HepG2 (cell line): Measurements from ENCODE around the gene SLC4A9. TPM values are rescaled to one million over a fixed set of nuclear protein-coding genes. Genes with fewer than 3 reads are reported as not detected.

ENCODE experiments used
- ATAC-seq: fragments of 200-7000 bp; cut with Tn5 transposase; 3 replicates; pipeline ENCODE4 v1.9.1; 2020; ENCODE audit warnings: mild to moderate bottlenecking, moderate library complexity
- BruUV-seq: library from RNA; stranded (reverse); fragments of 400-500 nt; replicated peaks from 2 replicates; lab custom pipeline; 2021; lab: Mats Ljungman, UMichigan
- CTCF ChIA-PET: fragments of 300-600 bp; formaldehyde crosslinking; extraction: SDS; loops from one replicate; lab custom pipeline; 2021; ENCODE audit warnings: low total read pairs, inconsistent platforms, low intra/inter-chr PET ratio; lab: Yijun Ruan, JAX
- POLR2A ChIA-PET: fragments of 350-600 bp; sonication (Branson Sonifier 250); formaldehyde crosslinking; loops from one replicate; lab custom pipeline; 2020; ENCODE audit warnings: antibody characterized with exemption, inconsistent platforms; lab: Yijun Ruan, JAX
- DNase-seq: peaks from one replicate; pipeline ENCODE4 v3.0.0-alpha.2; 2015; ENCODE audit warnings: low spot score
- FAIRE-seq: peaks from 3 replicates; lab custom pipeline; 2011; peaks lifted over from hg19 to GRCh38; lab: Jason Lieb, UNC
- H2AFZ ChIP-seq: one replicate; pipeline ENCODE4 v1.6.1; 2011; ENCODE audit warnings: low read length, inconsistent platforms
- H3K27ac ChIP-seq: fragments of 300-600 bp; 3 replicates; pipeline ENCODE4 v1.8.0; 2011; ENCODE audit warnings: mixed run types, mild to moderate bottlenecking, mixed read lengths, low read length, inconsistent platforms; ENCODE audit not compliant: insufficient read depth; ENCODE audit errors: extremely low read length
- H3K27me3 ChIP-seq, 2 experiments: fragments of 200-600 bp in 1 of 2; 2 replicates in 1 of 2; 3 replicates in 1 of 2; pipeline versions ENCODE4 v1.6.0 to v1.8.0; 2011; ENCODE audit warnings: low read length in 2 of 2, mild to moderate bottlenecking in 2 of 2, moderate library complexity in 2 of 2, inconsistent platforms in 1 of 2; ENCODE audit not compliant: insufficient read depth in 2 of 2, control insufficient read depth in 1 of 2
- H3K36me3 ChIP-seq, 2 experiments: fragments of 200-600 bp in 1 of 2; replicated peaks in 1 of 2; 2 replicates in 1 of 2; 3 replicates in 1 of 2; pipeline versions ENCODE4 v1.5.1 to v1.8.0; 2011; ENCODE audit warnings: low read length in 2 of 2, inconsistent platforms in 1 of 2; ENCODE audit not compliant: insufficient read depth in 2 of 2, control insufficient read depth in 1 of 2
- H3K4me1 ChIP-seq: 2 replicates; pipeline ENCODE4 v1.5.1; 2012; ENCODE audit warnings: low read length, inconsistent platforms; ENCODE audit not compliant: insufficient read depth
- H3K4me2 ChIP-seq: 2 replicates; pipeline ENCODE4 v1.6.0; 2011; ENCODE audit warnings: low read depth, low read length, inconsistent platforms
- H3K4me3 ChIP-seq, 3 experiments: fragments of 200-600 bp in 1 of 3; sonication (generic), shearing (Covaris generic) in 1 of 3; replicated peaks in 1 of 3; 2 replicates each; pipeline ENCODE4 v1.5.1; 2011 to 2016; ENCODE audit warnings: low read length in 3 of 3, inconsistent platforms in 2 of 3, low read depth in 2 of 3, mild to moderate bottlenecking in 2 of 3, control low read depth in 1 of 3, mixed read lengths in 1 of 3; ENCODE audit not compliant: insufficient read depth in 1 of 3
- H3K79me2 ChIP-seq: one replicate; pipeline ENCODE4 v1.6.1; 2011; ENCODE audit warnings: low read length, inconsistent platforms; ENCODE audit not compliant: insufficient read depth
- H3K9ac ChIP-seq: 2 replicates; pipeline ENCODE4 v1.6.0; 2011; ENCODE audit warnings: mild to moderate bottlenecking, low read depth, low read length, inconsistent platforms; ENCODE audit not compliant: insufficient read depth
- H3K9me3 ChIP-seq: 2 replicates; pipeline ENCODE4 v1.5.1; 2012; ENCODE audit warnings: mild to moderate bottlenecking, low read length
- H4K20me1 ChIP-seq: 2 replicates; pipeline ENCODE4 v1.6.0; 2011; ENCODE audit warnings: inconsistent platforms, mild to moderate bottlenecking, low read length, moderate library complexity; ENCODE audit not compliant: insufficient read depth
- ATF7-NPFF ChIP-seq: sonication (generic); formaldehyde crosslinking; IDR thresholded peaks from 2 replicates; pipeline ENCODE4 v1.8.1; 2023; ENCODE audit warnings: mild to moderate bottlenecking, low read depth, missing genetic modification reagents, moderate library complexity
- BATF2 ChIP-seq: sonication (generic); formaldehyde crosslinking; IDR thresholded peaks from 2 replicates; pipeline ENCODE4 v1.8.0; 2022; ENCODE audit warnings: mild to moderate bottlenecking, missing genetic modification reagents, moderate library complexity
- DNMT1 ChIP-seq: sonication (generic); formaldehyde crosslinking; IDR thresholded peaks from 2 replicates; pipeline ENCODE4 v1.5.1; 2020; ENCODE audit warnings: mild to moderate bottlenecking, missing genetic modification reagents
- HBP1 ChIP-seq: IDR thresholded peaks from 2 replicates; pipeline ENCODE4 v1.6.1; 2016; ENCODE audit warnings: low read depth, control low read depth
- HCFC1 ChIP-seq: fragments of 150-350 bp; IDR thresholded peaks from 2 replicates; pipeline ENCODE4 v1.6.1; 2014; ENCODE audit warnings: low read depth, low read length
- MXD1 ChIP-seq: sonication (generic); formaldehyde crosslinking; IDR thresholded peaks from 2 replicates; pipeline ENCODE4 v1.4.0; 2020; ENCODE audit warnings: mild to moderate bottlenecking, missing genetic modification reagents
- PHF21A ChIP-seq: sonication (generic); formaldehyde crosslinking; IDR thresholded peaks from 2 replicates; pipeline ENCODE4 v1.5.0; 2020; ENCODE audit warnings: mild to moderate bottlenecking, missing genetic modification reagents
- SUZ12 ChIP-seq: fragments of 150-350 bp; IDR thresholded peaks from 2 replicates; pipeline ENCODE4 v1.6.1; 2014; ENCODE audit warnings: low read depth, low read length
- ZNF335 ChIP-seq: sonication (generic); formaldehyde crosslinking; IDR thresholded peaks from 2 replicates; pipeline ENCODE4 v1.4.0; 2020; ENCODE audit warnings: missing genetic modification reagents
- ZNF431 ChIP-seq: sonication (generic); formaldehyde crosslinking; IDR thresholded peaks from 2 replicates; pipeline ENCODE4 v1.9.0; 2022; ENCODE audit warnings: missing genetic modification reagents, low read depth, mild to moderate bottlenecking, borderline replicate concordance
- WGBS: methylation state at CpG from one replicate; pipeline ENCODE4 v1.1.6; 2017; ENCODE audit warnings: low lambda C conversion rate; 5-methylcytosine and 5-hydroxymethylcytosine counted together
- in situ Hi-C: cut with HindIII; loops from 2 replicates; pipeline ENCODE4 v1.10.0; 2017; ENCODE audit warnings: low pct_unique_long_range_greater_than_20kb; ENCODE audit not compliant: extremely low pct_ligation_motif_present
- intact Hi-C: fragments of 100-400 bp; cut with micrococcal nuclease; formaldehyde crosslinking; loops from one replicate; pipeline ENCODE4 v1.10.0; 2022; ENCODE audit not compliant: unreplicated experiment
- polyA plus RNA-seq, 8 experiments: library from polyadenylated mRNA; depleted of rRNA in 3 of 8; stranded (reverse) in 7 of 8; unstranded in 1 of 8; fragments of >200 nt; fragmentation: Illumina TruSeq in 4 of 8; extraction: Trizol in 4 of 8; gene quantifications; 2 replicates each; pipeline versions ENCODE4 v1.2.1 to v1.2.3, GENCODE V29; 2011 to 2016; ENCODE audit warnings: low read depth in 4 of 8, missing spikeins in 1 of 8, mixed read lengths in 1 of 8; ENCODE audit not compliant: insufficient read depth in 1 of 8
- total RNA-seq, 5 experiments: library from RNA; depleted of rRNA; stranded (reverse); fragments of >200 nt; fragmentation: Illumina TruSeq; extraction: Trizol; gene quantifications; 2 replicates each; pipeline ENCODE4 v1.2.3, GENCODE V29; 2016; ENCODE audit warnings: low read depth in 1 of 5
- TF ChIP-seq, protein P1 (sequence below): sonication (generic); formaldehyde crosslinking; IDR thresholded peaks from 2 replicates; pipeline ENCODE4 v1.5.0; 2020; ENCODE audit warnings: mild to moderate bottlenecking, missing genetic modification reagents
- TF ChIP-seq, protein P2 (sequence below): sonication (generic); formaldehyde crosslinking; IDR thresholded peaks from 2 replicates; pipeline ENCODE4 v1.5.1; 2020; ENCODE audit warnings: missing genetic modification reagents, mild to moderate bottlenecking, borderline replicate concordance
- TF ChIP-seq, protein P3 (sequence below): sonication (generic); formaldehyde crosslinking; IDR thresholded peaks from 2 replicates; pipeline ENCODE4 v1.5.1; 2020; ENCODE audit warnings: missing genetic modification reagents, mild to moderate bottlenecking, borderline replicate concordance

Gene SLC4A9
- total and polyA plus RNA-seq, 2 of the 13 experiments (the other 11 are each of a cell fraction or from before 2014, with no cell fraction given) = not detected

DNA sequence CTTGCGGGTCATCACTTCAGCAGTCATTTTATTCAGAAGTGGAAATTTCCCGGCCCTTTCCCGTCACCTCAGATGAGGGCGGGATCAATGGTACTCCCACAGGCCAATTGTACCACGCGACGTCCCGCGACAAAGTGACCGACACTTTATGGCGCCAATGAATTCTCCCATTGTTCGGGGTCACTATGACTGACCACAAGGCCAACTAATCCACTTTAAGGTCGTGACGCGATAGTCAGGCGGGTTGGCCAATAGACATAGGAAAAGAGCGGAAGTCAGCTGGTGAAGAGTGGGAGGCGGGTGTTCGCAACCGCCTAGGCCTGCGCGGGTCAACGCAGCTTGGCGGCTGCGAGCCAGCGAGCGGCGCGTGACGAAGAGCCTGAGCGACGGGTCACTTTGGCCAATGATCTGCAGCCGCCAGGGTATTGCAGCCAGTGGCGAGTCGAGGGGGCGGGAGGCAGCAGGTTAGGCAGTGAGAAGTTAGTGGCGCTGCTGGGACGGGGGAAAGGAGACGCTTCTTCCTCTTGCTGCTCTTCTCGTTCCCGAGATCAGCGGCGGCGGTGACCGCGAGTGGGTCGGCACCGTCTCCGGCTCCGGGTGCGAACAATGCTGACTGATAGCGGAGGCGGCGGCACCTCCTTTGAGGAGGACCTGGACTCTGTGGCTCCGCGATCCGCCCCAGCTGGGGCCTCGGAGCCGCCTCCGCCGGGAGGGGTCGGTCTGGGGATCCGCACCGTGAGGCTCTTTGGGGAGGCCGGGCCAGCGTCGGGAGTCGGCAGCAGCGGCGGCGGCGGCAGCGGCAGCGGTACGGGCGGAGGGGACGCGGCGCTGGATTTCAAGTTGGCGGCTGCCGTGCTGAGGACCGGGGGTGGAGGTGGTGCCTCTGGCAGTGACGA lies 41.6 kb downstream of the SLC4A9 start, which contains the start of gene ANKHD1:
ANKHD1 (plus strand) TSS at position 472 of the 896 bp plus-strand sequence; CDS start at position 607, 135 bp downstream.
- peak within 1 kb of the TSS; percentile 88 for H2AFZ ChIP-seq
- peak; percentile 82 for ATAC-seq
- H3K9me3 ChIP-seq = no peaks in the 10 kb centered on the region
- ChIA-PET CTCF (no interaction called here), POLR2A (interaction anchor here (0.7 to 2.7 kb wide), 29 partner anchors 9 to 324 kb away, joined by 3 to 17 read pairs (median 5); partner anchors contain the start of genes EIF4EBP3, HARS1, HARS2 and HBEGF)
- H3K4me1 ChIP-seq = peaks cover 49% of the 10 kb centered on the region
- peaks cover 65% of the 10 kb centered on the region for H3K79me2 ChIP-seq
- no peaks in the 10 kb centered on the region; a peak in 1 of 5 replicates for H3K27me3 ChIP-seq
- H3K27ac ChIP-seq = peak within 1 kb of the TSS; percentile 97
- H3K4me3 ChIP-seq = peak within 1 kb of the TSS; percentile 80 to 97 (median 95)
- in situ Hi-C loops (no loop called here), intact Hi-C loops (loop anchor here (1.0 to 10.0 kb wide), 4 partner anchors 17 to 317 kb away; partner anchors contain the start of genes CYSTM1, IK and NDUFA2)
- peak; percentile 97 for FAIRE-seq
- peaks cover 38% of the 10 kb centered on the region for H4K20me1 ChIP-seq
- DNase-seq = peak; percentile 100
- peaks cover 0 to 2% of the 10 kb centered on the region in 2 experiments; a peak in 1 of 5 replicates for H3K36me3 ChIP-seq
- BruUV-seq = TSS peak; percentile 61
- H3K4me2 ChIP-seq = peak within 1 kb of the TSS; percentile 75
- peak within 1 kb of the TSS; percentile 98 for H3K9ac ChIP-seq
- WGBS = 1% methylated on average over 40 of the region's 83 CpGs
- TF ChIP-seq, protein P1, sequence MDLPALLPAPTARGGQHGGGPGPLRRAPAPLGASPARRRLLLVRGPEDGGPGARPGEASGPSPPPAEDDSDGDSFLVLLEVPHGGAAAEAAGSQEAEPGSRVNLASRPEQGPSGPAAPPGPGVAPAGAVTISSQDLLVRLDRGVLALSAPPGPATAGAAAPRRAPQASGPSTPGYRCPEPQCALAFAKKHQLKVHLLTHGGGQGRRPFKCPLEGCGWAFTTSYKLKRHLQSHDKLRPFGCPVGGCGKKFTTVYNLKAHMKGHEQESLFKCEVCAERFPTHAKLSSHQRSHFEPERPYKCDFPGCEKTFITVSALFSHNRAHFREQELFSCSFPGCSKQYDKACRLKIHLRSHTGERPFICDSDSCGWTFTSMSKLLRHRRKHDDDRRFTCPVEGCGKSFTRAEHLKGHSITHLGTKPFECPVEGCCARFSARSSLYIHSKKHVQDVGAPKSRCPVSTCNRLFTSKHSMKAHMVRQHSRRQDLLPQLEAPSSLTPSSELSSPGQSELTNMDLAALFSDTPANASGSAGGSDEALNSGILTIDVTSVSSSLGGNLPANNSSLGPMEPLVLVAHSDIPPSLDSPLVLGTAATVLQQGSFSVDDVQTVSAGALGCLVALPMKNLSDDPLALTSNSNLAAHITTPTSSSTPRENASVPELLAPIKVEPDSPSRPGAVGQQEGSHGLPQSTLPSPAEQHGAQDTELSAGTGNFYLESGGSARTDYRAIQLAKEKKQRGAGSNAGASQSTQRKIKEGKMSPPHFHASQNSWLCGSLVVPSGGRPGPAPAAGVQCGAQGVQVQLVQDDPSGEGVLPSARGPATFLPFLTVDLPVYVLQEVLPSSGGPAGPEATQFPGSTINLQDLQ (CRISPR knock-in tag) = peak; percentile 77; the same call in 1 of the 2 replicates
- TF ChIP-seq SUZ12 = no peak
- TF ChIP-seq ZNF335 (CRISPR knock-in tag) = 0 out of 2 replicates have a peak, but pooled peaks have one; percentile 47
- TF ChIP-seq, protein P2, sequence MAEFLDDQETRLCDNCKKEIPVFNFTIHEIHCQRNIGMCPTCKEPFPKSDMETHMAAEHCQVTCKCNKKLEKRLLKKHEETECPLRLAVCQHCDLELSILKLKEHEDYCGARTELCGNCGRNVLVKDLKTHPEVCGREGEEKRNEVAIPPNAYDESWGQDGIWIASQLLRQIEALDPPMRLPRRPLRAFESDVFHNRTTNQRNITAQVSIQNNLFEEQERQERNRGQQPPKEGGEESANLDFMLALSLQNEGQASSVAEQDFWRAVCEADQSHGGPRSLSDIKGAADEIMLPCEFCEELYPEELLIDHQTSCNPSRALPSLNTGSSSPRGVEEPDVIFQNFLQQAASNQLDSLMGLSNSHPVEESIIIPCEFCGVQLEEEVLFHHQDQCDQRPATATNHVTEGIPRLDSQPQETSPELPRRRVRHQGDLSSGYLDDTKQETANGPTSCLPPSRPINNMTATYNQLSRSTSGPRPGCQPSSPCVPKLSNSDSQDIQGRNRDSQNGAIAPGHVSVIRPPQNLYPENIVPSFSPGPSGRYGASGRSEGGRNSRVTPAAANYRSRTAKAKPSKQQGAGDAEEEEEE = no peak
- TF ChIP-seq ZNF431 (CRISPR knock-in tag) = no peak
- TF ChIP-seq, protein P3, sequence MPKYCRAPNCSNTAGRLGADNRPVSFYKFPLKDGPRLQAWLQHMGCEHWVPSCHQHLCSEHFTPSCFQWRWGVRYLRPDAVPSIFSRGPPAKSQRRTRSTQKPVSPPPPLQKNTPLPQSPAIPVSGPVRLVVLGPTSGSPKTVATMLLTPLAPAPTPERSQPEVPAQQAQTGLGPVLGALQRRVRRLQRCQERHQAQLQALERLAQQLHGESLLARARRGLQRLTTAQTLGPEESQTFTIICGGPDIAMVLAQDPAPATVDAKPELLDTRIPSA (CRISPR knock-in tag) = no peak; the same call in 1 of the 2 replicates
- no peak for TF ChIP-seq PHF21A
- TF ChIP-seq BATF2 (CRISPR knock-in tag) = 0 out of 2 replicates have a peak, but pooled peaks have one; percentile 55
- peak; percentile 79 for TF ChIP-seq MXD1
- TF ChIP-seq DNMT1 (CRISPR knock-in tag) = no peak
- no peak; the same call in 1 of the 2 replicates for TF ChIP-seq HBP1 (CRISPR knock-in tag)
- TF ChIP-seq ATF7-NPFF (CRISPR knock-in tag) = peak; percentile 25; the same call in 1 of the 2 replicates
- TF ChIP-seq HCFC1 = peak; percentile 23; the same call in 1 of the 2 replicates
